HepG2 (cell line): Measurements from ENCODE around the gene BEAN1.

Experiments used
- ATF3 ChIP-seq: sonication (generic); formaldehyde crosslinking; IDR thresholded peaks from 2 replicates; pipeline ENCODE4 v1.4.0; 2020; ENCODE audit warnings: missing genetic modification reagents
- CTCF ChIP-seq: sonication (generic); formaldehyde crosslinking; IDR thresholded peaks from 2 replicates; pipeline ENCODE4 v1.5.0; 2020; ENCODE audit warnings: mild to moderate bottlenecking, missing genetic modification reagents, moderate library complexity
- ELF1 ChIP-seq: sonication (generic); formaldehyde crosslinking; IDR thresholded peaks from 2 replicates; pipeline ENCODE4 v1.4.0; 2020; ENCODE audit warnings: missing genetic modification reagents
- KIAA2018 ChIP-seq: sonication (generic); formaldehyde crosslinking; IDR thresholded peaks from 2 replicates; pipeline ENCODE4 v1.5.0; 2020; ENCODE audit warnings: mild to moderate bottlenecking, missing genetic modification reagents, borderline replicate concordance
- POGK ChIP-seq: sonication (generic); formaldehyde crosslinking; conservative IDR thresholded peaks from 2 replicates; pipeline ENCODE4 v1.8.0; 2022; ENCODE audit warnings: mild to moderate bottlenecking, moderate library complexity, missing genetic modification reagents
- POLR2A ChIP-seq, 2 experiments: IDR thresholded peaks; 2 replicates each; pipeline ENCODE4 v1.6.1; 2011; ENCODE audit warnings: low read depth in 2 of 2, low read length in 2 of 2, mild to moderate bottlenecking in 1 of 2, moderate library complexity in 1 of 2; ENCODE audit not compliant: insufficient read depth in 1 of 2
- REST ChIP-seq, 2 experiments: IDR thresholded peaks; 2 replicates each; pipeline ENCODE4 v1.6.1; 2011 to 2012; ENCODE audit warnings: low read length in 2 of 2, borderline replicate concordance in 1 of 2, low read depth in 1 of 2, mild to moderate bottlenecking in 1 of 2, moderate library complexity in 1 of 2
- SALL2 ChIP-seq: sonication (generic); formaldehyde crosslinking; IDR thresholded peaks from 2 replicates; pipeline ENCODE4 v1.8.1; 2023; ENCODE audit warnings: mild to moderate bottlenecking, missing genetic modification reagents, inconsistent platforms
- THAP7 ChIP-seq: sonication (generic); formaldehyde crosslinking; IDR thresholded peaks from 2 replicates; pipeline ENCODE4 v1.8.1; 2023; ENCODE audit warnings: mild to moderate bottlenecking, missing genetic modification reagents
- ZNF296 ChIP-seq: sonication (generic); formaldehyde crosslinking; conservative IDR thresholded peaks from 2 replicates; pipeline ENCODE4 v1.5.0; 2020; ENCODE audit warnings: mild to moderate bottlenecking, missing genetic modification reagents

GRCh38 chr16:66397736-66398433 lies 29.2 kb upstream of the BEAN1 start:
- TF ChIP-seq SALL2 (CRISPR knock-in tag) (no peak), KIAA2018 (CRISPR knock-in tag) (no peak), POGK (CRISPR knock-in tag) (no peak), REST (IDR thresholded peaks at IDR 0.05; ENCODE audit: borderline replicate concordance in 1 of 2, low read depth in 1 of 2, low read length in 2 of 2) (no peak), ELF1 (CRISPR knock-in tag) (no peak), THAP7 (no peak), ATF3 (CRISPR knock-in tag) (no peak), POLR2A (IDR thresholded peaks at IDR 0.05; ENCODE audit: insufficient read depth in 1 of 2, low read depth in 2 of 2, low read length in 2 of 2) (no peak), ZNF296 (CRISPR knock-in tag) (no peak), CTCF (no peak)
